Measurements from ENCODE around the gene NPY2R.

DNA sequence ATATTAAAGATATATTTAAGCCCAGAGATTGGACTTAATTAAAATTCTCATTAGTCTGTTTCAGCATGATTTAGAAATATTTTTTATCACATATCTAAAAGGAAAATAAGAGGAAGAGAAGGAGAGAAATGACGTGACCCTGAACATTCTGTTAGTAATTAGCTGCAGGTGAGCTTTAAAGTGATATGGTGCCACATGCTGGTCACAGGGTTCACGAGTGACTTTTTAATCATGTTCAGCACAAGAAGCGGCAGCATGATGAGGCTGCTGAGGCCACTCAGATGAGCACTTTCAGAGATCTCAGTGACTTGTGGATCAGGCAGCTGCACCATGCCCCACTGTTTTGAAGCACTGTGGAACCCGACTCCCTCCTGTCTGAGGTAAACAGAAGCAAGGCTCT lies 37.9 kb upstream of the NPY2R start:
- TF ChIP-seq, protein P1, sequence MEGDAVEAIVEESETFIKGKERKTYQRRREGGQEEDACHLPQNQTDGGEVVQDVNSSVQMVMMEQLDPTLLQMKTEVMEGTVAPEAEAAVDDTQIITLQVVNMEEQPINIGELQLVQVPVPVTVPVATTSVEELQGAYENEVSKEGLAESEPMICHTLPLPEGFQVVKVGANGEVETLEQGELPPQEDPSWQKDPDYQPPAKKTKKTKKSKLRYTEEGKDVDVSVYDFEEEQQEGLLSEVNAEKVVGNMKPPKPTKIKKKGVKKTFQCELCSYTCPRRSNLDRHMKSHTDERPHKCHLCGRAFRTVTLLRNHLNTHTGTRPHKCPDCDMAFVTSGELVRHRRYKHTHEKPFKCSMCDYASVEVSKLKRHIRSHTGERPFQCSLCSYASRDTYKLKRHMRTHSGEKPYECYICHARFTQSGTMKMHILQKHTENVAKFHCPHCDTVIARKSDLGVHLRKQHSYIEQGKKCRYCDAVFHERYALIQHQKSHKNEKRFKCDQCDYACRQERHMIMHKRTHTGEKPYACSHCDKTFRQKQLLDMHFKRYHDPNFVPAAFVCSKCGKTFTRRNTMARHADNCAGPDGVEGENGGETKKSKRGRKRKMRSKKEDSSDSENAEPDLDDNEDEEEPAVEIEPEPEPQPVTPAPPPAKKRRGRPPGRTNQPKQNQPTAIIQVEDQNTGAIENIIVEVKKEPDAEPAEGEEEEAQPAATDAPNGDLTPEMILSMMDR (conservative IDR thresholded peaks at IDR 0.05 in 1 of 2, IDR thresholded peaks at IDR 0.05 in 1 of 2; ENCODE audit: extremely low read depth in 1 of 2, insufficient read depth in 1 of 2, low read depth in 1 of 2, low read length in 2 of 2) = no peak
- no peak for TF ChIP-seq EZH2 (IDR thresholded peaks at IDR 0.05; ENCODE audit: borderline replicate concordance, low read length)
